T-helper 2 cell treated with Interferon-gamma antibody and Interleukin-4, amounts not matched to agents 100 ng/mL and 5 ng/mL, for 36 hours (primary cell): ENCODE measurements around the gene EMX1. TPM values are rescaled to one million over a fixed set of nuclear protein-coding genes. Genes with fewer than 3 reads are reported as not detected.

Experiments
- intact Hi-C: fragments of 100-400 bp; cut with micrococcal nuclease; formaldehyde crosslinking; loops from one replicate; pipeline ENCODE4 v1.15.1; 2023
- total RNA-seq: library from RNA; stranded (reverse); gene quantifications from 2 replicates; pipeline ENCODE4 v1.2.3, GENCODE V29; 2022

The EMX1 gene
- total RNA-seq, 1 donor from 2014 or later, result not detected

- intact Hi-C loops, result no loop called here
Measured at GRCh38 chr2:72974436-72974754, 57.1 kb downstream of the EMX1 start.

DNA sequence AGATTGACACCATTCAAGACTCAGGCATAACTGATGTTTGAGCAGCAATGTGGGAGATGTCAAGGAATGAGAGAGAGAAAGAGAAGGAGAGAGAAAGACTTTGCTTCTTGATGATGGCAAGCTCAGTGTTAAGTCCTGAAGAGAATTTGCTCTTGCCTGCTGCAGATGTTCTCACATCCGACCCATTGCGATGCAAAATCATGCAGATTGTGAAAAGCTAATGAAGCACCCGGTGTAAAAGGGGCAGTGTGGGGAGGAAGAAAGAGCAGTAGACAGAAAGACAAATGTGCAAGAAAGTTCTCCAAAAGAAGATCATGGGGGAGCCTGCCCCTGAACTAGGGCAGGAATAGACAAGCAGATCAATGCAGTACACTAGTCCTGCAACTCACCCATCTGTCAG lies 57.7 kb downstream of the EMX1 start:
- intact Hi-C loops, result no loop called here

DNA sequence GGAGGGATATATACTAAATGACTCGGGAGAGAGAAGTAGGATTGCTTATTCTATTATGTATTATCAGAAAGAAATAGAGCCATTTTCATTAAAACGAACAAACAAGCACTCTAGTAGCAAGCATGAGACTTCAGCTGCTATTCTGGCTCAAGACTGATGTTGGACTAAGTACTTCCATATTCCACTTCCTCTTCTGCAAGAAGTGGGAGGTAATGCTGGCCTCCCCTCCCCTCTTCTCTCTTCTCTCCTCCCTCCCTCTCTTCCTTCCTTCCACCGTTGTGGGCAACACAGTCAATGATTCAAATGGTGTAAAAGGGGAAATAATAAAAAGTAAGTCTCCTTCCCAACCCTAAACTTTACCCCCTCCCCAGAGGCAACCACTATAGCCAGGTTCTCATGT lies 62.6 kb downstream of the EMX1 start:
- intact Hi-C loops, result no loop called here

DNA sequence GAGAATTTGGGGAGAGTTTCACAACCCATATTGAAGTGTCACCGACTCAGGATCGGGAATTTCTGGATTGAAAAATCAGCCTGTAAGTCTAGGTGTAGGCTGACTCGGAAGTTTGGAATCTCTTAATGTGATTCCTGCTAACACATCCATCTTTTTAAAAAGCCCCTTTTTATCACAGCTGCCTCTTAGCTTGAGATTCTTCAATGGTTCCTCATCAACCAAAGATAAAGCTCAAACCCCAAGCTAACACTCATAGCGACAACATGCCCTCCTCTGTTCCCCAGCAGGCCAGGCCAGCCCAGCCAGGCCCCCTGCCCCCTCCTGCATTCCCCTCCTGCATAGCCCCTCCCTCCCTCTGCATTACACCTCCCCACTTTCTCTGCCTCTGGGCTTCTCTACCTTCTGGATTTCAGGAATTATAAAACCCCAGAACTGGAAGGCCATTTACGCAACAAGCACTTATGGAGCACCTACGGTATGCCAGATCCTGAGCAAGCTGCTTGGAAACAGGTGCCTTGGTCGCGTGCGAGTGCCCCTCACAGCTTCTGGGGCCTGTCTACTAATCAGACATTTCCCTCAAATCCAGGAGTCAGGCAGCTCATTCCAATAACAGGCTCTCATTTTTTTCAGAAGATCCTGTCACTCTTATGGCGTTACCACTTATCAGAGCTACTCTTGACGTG lies 63.4 kb downstream of the EMX1 start:
- intact Hi-C loops, result no loop called here

DNA sequence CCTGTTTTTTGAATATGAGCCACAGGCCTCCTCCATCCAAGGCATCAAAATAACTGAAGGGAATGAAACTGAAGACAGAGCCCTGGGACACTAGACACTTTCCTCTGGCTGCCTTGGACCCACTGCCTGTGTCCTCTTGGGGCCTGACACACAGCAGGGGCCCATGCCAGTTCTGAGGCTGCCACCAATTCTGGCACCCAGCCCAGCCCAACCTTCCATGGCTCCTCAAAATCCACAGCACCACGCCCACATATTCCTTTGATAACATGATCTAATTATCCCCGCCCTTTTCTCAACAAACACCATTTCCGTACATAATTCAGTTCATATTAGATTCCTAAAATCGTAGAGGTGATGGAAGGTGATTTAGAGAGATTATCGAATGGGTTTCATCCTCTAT lies 64.2 kb downstream of the EMX1 start:
- intact Hi-C loops, result no loop called here

DNA sequence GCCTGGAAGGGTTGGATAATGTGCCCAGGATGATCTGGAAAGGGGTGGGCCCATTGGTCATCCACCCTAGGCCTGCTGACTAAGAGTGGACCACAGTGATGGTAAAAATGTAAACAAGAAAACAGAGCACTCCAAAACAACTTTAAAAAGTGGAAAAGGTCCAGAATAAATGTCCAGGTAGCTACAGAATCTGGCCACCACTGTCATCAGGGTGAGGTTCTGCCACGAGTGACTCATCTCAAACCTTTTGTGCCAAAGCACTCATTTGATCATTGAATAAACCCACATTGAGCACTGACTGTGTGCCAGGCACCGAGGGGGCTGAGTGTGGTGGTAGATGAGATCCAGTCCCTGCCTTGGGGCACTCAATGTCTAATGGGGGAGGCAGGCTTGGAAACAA lies 64.9 kb downstream of the EMX1 start:
- intact Hi-C loops, result no loop called here

GRCh38 chr2:72982781-72983499 lies 65.6 kb downstream of the EMX1 start:
- intact Hi-C loops, result no loop called here

- intact Hi-C loops, result no loop called here
Measured at GRCh38 chr2:72983500-72984161, 66.3 kb downstream of the EMX1 start.

DNA sequence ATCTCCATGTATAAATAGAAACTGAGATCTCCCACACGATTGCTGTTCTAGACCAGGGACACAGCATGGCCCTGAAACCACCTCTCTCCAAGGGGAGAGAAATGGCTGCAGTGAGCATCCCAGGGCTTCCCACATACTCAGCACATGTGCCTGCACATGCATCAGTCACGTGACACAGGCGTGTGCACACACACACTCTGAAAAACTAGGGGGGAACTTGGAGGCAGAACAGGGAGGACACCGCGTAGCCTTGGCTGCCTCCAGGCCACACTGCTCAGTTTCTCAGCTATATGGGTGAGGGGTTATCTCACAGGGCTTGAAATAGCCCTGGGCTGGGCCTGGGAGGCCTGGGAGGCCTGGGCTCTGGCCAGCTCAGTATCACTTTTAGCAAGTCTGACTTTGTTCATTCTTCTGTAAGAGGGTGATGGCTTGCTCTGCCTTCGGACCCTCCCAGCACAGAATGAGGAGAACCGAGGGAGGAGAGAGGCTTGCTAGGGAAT lies 66.9 kb downstream of the EMX1 start:
- intact Hi-C loops, result no loop called here

Other genes with a start within 250 kb of the EMX1 start
- 16.4 and 16.9 TPM in 2 replicates for gene EXOC6B, start 91.5 kb upstream of the EMX1 start, total RNA-seq
- 0.89 and 0.98 TPM in 2 replicates for gene SPR, start 30.1 kb upstream of the EMX1 start, total RNA-seq
- gene SFXN5, start 154.2 kb downstream of the EMX1 start, total RNA-seq, result 13.5 and 13.7 TPM in 2 replicates
- 8.9 and 9.9 TPM in 2 replicates for gene RAB11FIP5, start 195.4 kb downstream of the EMX1 start, total RNA-seq